Fibroblast of lung (primary cell): ENCODE results near the gene GPAT3. TPM values are rescaled to one million over a fixed set of nuclear protein-coding genes. Genes with fewer than 3 reads are reported as not detected.
"Not testable (repeated sequence)": the region's sequence is repeated elsewhere in the genome, so short reads cannot be mapped to it uniquely, and the experiment has no call there.

Source experiments
- DNase-seq, 2 donors: peaks; one replicate each; pipeline versions ENCODE4 v3.0.0 to v3.0.0-alpha.2; 2010; ENCODE audit warnings: low read depth in 2 of 2
- H2AFZ ChIP-seq: 2 replicates; pipeline ENCODE4 v1.5.1; 2012; ENCODE audit warnings: low read length, control low read depth, inconsistent platforms
- H3K27ac ChIP-seq: 2 replicates; pipeline ENCODE4 v1.5.1; 2011; ENCODE audit warnings: low read length, control low read depth; ENCODE audit not compliant: insufficient read depth
- H3K27me3 ChIP-seq: 2 replicates; pipeline ENCODE4 v1.5.1; 2011; ENCODE audit warnings: mild to moderate bottlenecking, low read length; ENCODE audit not compliant: control insufficient read depth, insufficient read depth
- H3K36me3 ChIP-seq: 2 replicates; pipeline ENCODE4 v1.5.1; 2011; ENCODE audit warnings: low read length; ENCODE audit not compliant: control insufficient read depth, insufficient read depth
- H3K4me1 ChIP-seq: 2 replicates; pipeline ENCODE4 v1.5.1; 2011; ENCODE audit warnings: low read length; ENCODE audit not compliant: control insufficient read depth, insufficient read depth; ENCODE audit errors: extremely low read depth
- H3K4me2 ChIP-seq: 2 replicates; pipeline ENCODE4 v1.5.1; 2011; ENCODE audit warnings: low read length, control low read depth; ENCODE audit not compliant: insufficient read depth; ENCODE audit errors: extremely low read depth
- H3K4me3 ChIP-seq, 4 experiments: fragments of 200-600 bp in 1 of 4; sonication (generic) in 1 of 4; replicated peaks in 1 of 4; 2 replicates each; pipeline ENCODE4 v1.5.1; 2011 to 2016; ENCODE audit warnings: low read length in 4 of 4, low read depth in 3 of 4, mild to moderate bottlenecking in 3 of 4, control low read depth in 2 of 4, inconsistent platforms in 1 of 4, mixed read lengths in 1 of 4; ENCODE audit not compliant: insufficient read depth in 1 of 4; ENCODE audit errors: control extremely low read depth in 1 of 4
- H3K79me2 ChIP-seq: 2 replicates; pipeline ENCODE4 v1.5.1; 2012; ENCODE audit warnings: mild to moderate bottlenecking, low read length, inconsistent platforms; ENCODE audit not compliant: control insufficient read depth, insufficient read depth
- H3K9ac ChIP-seq: 2 replicates; pipeline ENCODE4 v1.5.1; 2011; ENCODE audit warnings: mild to moderate bottlenecking, low read length, control low read depth; ENCODE audit not compliant: insufficient read depth
- H3K9me3 ChIP-seq: 2 replicates; pipeline ENCODE4 v1.5.1; 2012; ENCODE audit warnings: low read depth, low read length; ENCODE audit not compliant: control insufficient read depth, insufficient read depth
- H4K20me1 ChIP-seq: 2 replicates; pipeline ENCODE4 v1.5.1; 2011; ENCODE audit warnings: low read length; ENCODE audit not compliant: control insufficient read depth, insufficient read depth; ENCODE audit errors: extremely low read depth
- CTCF ChIP-seq, 2 donors: IDR thresholded peaks in 1 of 2; conservative IDR thresholded peaks in 1 of 2; 1 replicate in 1 of 2; 2 replicates in 1 of 2; pipeline ENCODE4 v1.5.1; 2011 to 2012; ENCODE audit warnings: low read length in 2 of 2, control low read depth in 1 of 2, inconsistent platforms in 1 of 2, low read depth in 1 of 2, mild to moderate bottlenecking in 1 of 2
- EZH2 ChIP-seq: IDR thresholded peaks from 2 replicates; pipeline ENCODE4 v1.5.1; 2012; ENCODE audit warnings: low read length, control low read depth, mild to moderate bottlenecking; ENCODE audit errors: missing control alignments
- polyA plus RNA-seq, 2 donors: library from polyadenylated mRNA; depleted of rRNA in 1 of 2; stranded (reverse) in 1 of 2; unstranded in 1 of 2; fragments of >200 nt; gene quantifications; 2 replicates each; pipeline ENCODE4 v1.2.1, GENCODE V29; 2011 to 2012; ENCODE audit warnings: missing spikeins in 1 of 2
- total RNA-seq: library from RNA; depleted of rRNA; stranded (reverse); fragments of >200 nt; gene quantifications from 2 replicates; pipeline ENCODE4 v1.2.1, GENCODE V29; 2014

Gene GPAT3
- total and polyA plus RNA-seq, 2 donors (not counting 1 experiment from before 2014, with no cell fraction given): 2.6 to 4.1 TPM

GRCh38 chr4:83618431-83618830 lies 82.5 kb downstream of the GPAT3 start:
- peak; percentile 41 to 87 for DNase-seq
- H3K9ac ChIP-seq: no peak overlapping the region
- H3K27ac ChIP-seq: no peak overlapping the region
- peak overlapping the region; percentile 11 for H3K4me2 ChIP-seq
- no peak overlapping the region for H3K4me3 ChIP-seq
- TF ChIP-seq EZH2 (no peak), CTCF (conservative IDR thresholded peaks at IDR 0.05 in 1 of 2, IDR thresholded peaks at IDR 0.05 in 1 of 2; ENCODE audit: low read depth in 1 of 2, low read length in 2 of 2) (no peak)
- no peaks in the 10 kb centered on the region for H3K9me3 ChIP-seq
- no peaks in the 10 kb centered on the region for H4K20me1 ChIP-seq
- H3K36me3 ChIP-seq: no peaks in the 10 kb centered on the region
- H3K79me2 ChIP-seq: no peaks in the 10 kb centered on the region
- no peak overlapping the region for H2AFZ ChIP-seq
- H3K27me3 ChIP-seq: no peaks in the 10 kb centered on the region
- H3K4me1 ChIP-seq: peaks cover 8% of the 10 kb centered on the region

GRCh38 chr4:83618991-83619645 lies 83.2 kb downstream of the GPAT3 start:
- H3K36me3 ChIP-seq: no peaks in the 10 kb centered on the region
- H4K20me1 ChIP-seq: no peaks in the 10 kb centered on the region
- DNase-seq: peak; percentile 15 to 71
- H3K9me3 ChIP-seq: no peaks in the 10 kb centered on the region
- no peak overlapping the region for H3K4me2 ChIP-seq
- H3K4me1 ChIP-seq: peaks cover 8% of the 10 kb centered on the region
- no peak for TF ChIP-seq CTCF (conservative IDR thresholded peaks at IDR 0.05 in 1 of 2, IDR thresholded peaks at IDR 0.05 in 1 of 2; ENCODE audit: low read depth in 1 of 2, low read length in 2 of 2)
- TF ChIP-seq EZH2: no peak
- no peaks in the 10 kb centered on the region for H3K27me3 ChIP-seq
- H2AFZ ChIP-seq: no peak overlapping the region
- H3K79me2 ChIP-seq: no peaks in the 10 kb centered on the region
- no peak overlapping the region for H3K4me3 ChIP-seq
- peak overlapping the region; percentile 46 for H3K27ac ChIP-seq
- H3K9ac ChIP-seq: no peak overlapping the region

GRCh38 chr4:83622127-83622526 lies 86.2 kb downstream of the GPAT3 start:
- H3K36me3 ChIP-seq, H3K4me3 ChIP-seq, H3K4me1 ChIP-seq, H3K27me3 ChIP-seq, H3K79me2 ChIP-seq, H4K20me1 ChIP-seq, H3K27ac ChIP-seq, H3K9ac ChIP-seq, DNase-seq, H3K9me3 ChIP-seq, H3K4me2 ChIP-seq, H2AFZ ChIP-seq: not testable (repeated sequence)
